IMR-90 (cell line): ENCODE measurements around the gene IGLL5. TPM values are rescaled to one million over a fixed set of nuclear protein-coding genes. Genes with fewer than 3 reads are reported as not detected.

Source experiments
- ATAC-seq: fragments of 200-7000 bp; cut with Tn5 transposase; 2 replicates; pipeline ENCODE4 v1.9.1; 2020; ENCODE audit warnings: low read depth, mild to moderate bottlenecking, moderate library complexity
- BruUV-seq: library from RNA; stranded (reverse); fragments of 400-500 nt; replicated peaks from 2 replicates; lab custom pipeline; 2021; lab: Mats Ljungman, UMichigan
- CTCF ChIA-PET: fragments of 300-600 bp; formaldehyde crosslinking; extraction: SDS; loops from one replicate; lab custom pipeline; 2021; ENCODE audit warnings: antibody characterized with exemption; lab: Yijun Ruan, JAX
- POLR2A ChIA-PET: fragments of 300-600 bp; sonication (Branson Sonifier 250); formaldehyde crosslinking; loops from one replicate; lab custom pipeline; 2022; ENCODE audit warnings: antibody characterized with exemption; ENCODE audit not compliant: unreplicated experiment; lab: Charles Lee
- DNase-seq: peaks from one replicate; pipeline ENCODE4 v3.0.0; 2013
- H2AFZ ChIP-seq: replicated peaks from 2 replicates; pipeline ENCODE3; 2013; ENCODE audit warnings: low read length, mild to moderate bottlenecking; ENCODE audit not compliant: poor library complexity
- H2AK5ac ChIP-seq: 2 replicates; pipeline ENCODE4 v1.6.1; 2013; ENCODE audit warnings: low read depth, low read length, inconsistent platforms
- H2AK9ac ChIP-seq: replicated peaks from 2 replicates; pipeline ENCODE3; 2013; ENCODE audit warnings: mild to moderate bottlenecking, low read depth, low read length, moderate library complexity; ENCODE audit not compliant: poor library complexity
- H2BK120ac ChIP-seq: 2 replicates; pipeline ENCODE4 v1.6.1; 2013; ENCODE audit warnings: low read depth, low read length, inconsistent platforms
- H2BK15ac ChIP-seq: 3 replicates; pipeline ENCODE4 v1.6.1; 2013; ENCODE audit warnings: low read depth, low read length, inconsistent platforms
- H2BK20ac ChIP-seq: 2 replicates; pipeline ENCODE4 v1.6.1; 2013; ENCODE audit warnings: low read depth, mild to moderate bottlenecking, inconsistent platforms, low read length, moderate library complexity
- H2BK5ac ChIP-seq: 2 replicates; pipeline ENCODE4 v1.6.1; 2013; ENCODE audit warnings: mild to moderate bottlenecking, low read depth, low read length, inconsistent platforms; ENCODE audit not compliant: poor library complexity, severe bottlenecking
- H3K14ac ChIP-seq: replicated peaks from 2 replicates; pipeline ENCODE4 v1.6.1; 2013; ENCODE audit warnings: low read depth, low read length, inconsistent platforms
- H3K18ac ChIP-seq: 2 replicates; pipeline ENCODE4 v1.6.1; 2013; ENCODE audit warnings: low read depth, low read length, control low read depth
- H3K23ac ChIP-seq: 2 replicates; pipeline ENCODE4 v1.6.1; 2013; ENCODE audit warnings: low read depth, low read length, inconsistent platforms
- H3K27ac ChIP-seq: 2 replicates; pipeline ENCODE4 v1.5.1; 2013; ENCODE audit warnings: mild to moderate bottlenecking, control low read depth, low read length; ENCODE audit not compliant: insufficient read depth
- H3K27me3 ChIP-seq: 2 replicates; pipeline ENCODE4 v1.6.1; 2013; ENCODE audit warnings: low read length; ENCODE audit not compliant: control insufficient read depth, insufficient read depth
- H3K36me3 ChIP-seq: 2 replicates; pipeline ENCODE4 v1.6.1; 2013; ENCODE audit warnings: low read length, mixed read lengths; ENCODE audit not compliant: control insufficient read depth, insufficient read depth
- H3K4ac ChIP-seq: 2 replicates; pipeline ENCODE4 v1.6.1; 2013; ENCODE audit warnings: low read depth, low read length, inconsistent platforms
- H3K4me1 ChIP-seq: 2 replicates; pipeline ENCODE4 v1.6.1; 2013; ENCODE audit warnings: low read length, mixed read lengths; ENCODE audit not compliant: control insufficient read depth, insufficient read depth
- H3K4me2 ChIP-seq: 2 replicates; pipeline ENCODE4 v1.6.1; 2013; ENCODE audit warnings: low read depth, mild to moderate bottlenecking, control low read depth, low read length, moderate library complexity
- H3K4me3 ChIP-seq: 2 replicates; pipeline ENCODE4 v1.5.1; 2013; ENCODE audit warnings: low read depth, mild to moderate bottlenecking, control low read depth, low read length, moderate library complexity; ENCODE audit not compliant: insufficient read depth
- H3K56ac ChIP-seq: 2 replicates; pipeline ENCODE4 v1.6.1; 2013; ENCODE audit warnings: low read length, inconsistent platforms; ENCODE audit not compliant: insufficient read depth; ENCODE audit errors: extremely low read depth
- H3K79me1 ChIP-seq, 2 experiments: 2 replicates each; pipeline ENCODE4 v1.6.1; 2013; ENCODE audit warnings: low read length in 2 of 2, inconsistent platforms in 1 of 2, low read depth in 1 of 2
- H3K9ac ChIP-seq: 2 replicates; pipeline ENCODE4 v1.6.1; 2013; ENCODE audit warnings: low read depth, low read length, control low read depth
- H3K9me1 ChIP-seq: 2 replicates; pipeline ENCODE4 v1.6.1; 2013; ENCODE audit warnings: low read length, inconsistent platforms; ENCODE audit not compliant: insufficient read depth
- H3K9me3 ChIP-seq: 2 replicates; pipeline ENCODE4 v1.6.1; 2013; ENCODE audit warnings: low read length; ENCODE audit not compliant: control insufficient read depth, insufficient read depth
- H4K20me1 ChIP-seq: 2 replicates; pipeline ENCODE4 v1.6.1; 2013; ENCODE audit warnings: low read length, inconsistent platforms; ENCODE audit not compliant: insufficient read depth
- H4K5ac ChIP-seq: 2 replicates; pipeline ENCODE4 v1.6.1; 2013; ENCODE audit warnings: mild to moderate bottlenecking, low read depth, low read length, control low read depth
- H4K8ac ChIP-seq, 2 experiments: 2 replicates each; pipeline ENCODE4 v1.6.1; 2013; ENCODE audit warnings: low read depth in 2 of 2, low read length in 2 of 2, control low read depth in 1 of 2, inconsistent platforms in 1 of 2
- H4K91ac ChIP-seq: 2 replicates; pipeline ENCODE4 v1.6.1; 2013; ENCODE audit warnings: low read depth, low read length, inconsistent platforms; ENCODE audit not compliant: insufficient read depth
- BHLHE40 ChIP-seq: fragments of 150-350 bp; IDR thresholded peaks from 2 replicates; pipeline ENCODE4 v1.6.1; 2016; ENCODE audit warnings: mild to moderate bottlenecking, low read depth, low read length
- WGBS, 2 experiments: methylation state at CpG; one replicate each; pipeline versions ENCODE4 v1.1.5 to v1.1.7; 2013; ENCODE audit warnings: missing lambda C conversion rate in 2 of 2; ENCODE audit not compliant: insufficient read length in 1 of 2; ENCODE audit errors: extremely low coverage in 2 of 2; 5-methylcytosine and 5-hydroxymethylcytosine counted together
- dilution Hi-C: fragments of 300-500 bp; cut with HindIII; formaldehyde crosslinking; loops from one replicate; pipeline ENCODE4 v1.14.3; 2018; ENCODE audit warnings: low sequenced_read_pairs; ENCODE audit not compliant: unreplicated experiment
- in situ Hi-C: fragments of 300-500 bp; cut with MboI; formaldehyde crosslinking; loops from 3 replicates; pipeline ENCODE4 v1.14.3; 2019; ENCODE audit warnings: low sequenced_read_pairs, inconsistent platforms, mixed read lengths
- intact Hi-C: fragments of 100-400 bp; cut with micrococcal nuclease; formaldehyde crosslinking; loops from 2 replicates; pipeline ENCODE4 v1.10.0; 2022
- polyA plus RNA-seq, 3 experiments: library from polyadenylated mRNA; depleted of rRNA; stranded (reverse); fragments of >200 nt; gene quantifications; 2 replicates each; pipeline ENCODE4 v1.2.3, GENCODE V29; 2012; ENCODE audit warnings: low replicate concordance in 1 of 3
- total RNA-seq: library from RNA; depleted of rRNA; stranded (reverse); fragments of >200 nt; gene quantifications from 2 replicates; pipeline ENCODE4 v1.2.3, GENCODE V29; 2012
- TF ChIP-seq, protein P1 (sequence below): conservative IDR thresholded peaks from 2 replicates; pipeline ENCODE4 v1.5.1; 2012; ENCODE audit warnings: mild to moderate bottlenecking, low read depth, low read length, improper control_type of control experiment

IGLL5 gene
- total and polyA plus RNA-seq, 2 of the 4 experiments (the other 2 are of a cell fraction), result not detected

GRCh38 chr22:22870577-22871404, 16.8 kb upstream of the IGLL5 start:
- no peak for ATAC-seq
- H3K9me1 ChIP-seq, result no peaks in the 10 kb centered on the region

More at GRCh38 chr22:22870577-22871404, 16.8 kb upstream of the IGLL5 start:
- H4K5ac ChIP-seq, result no peak overlapping the region
- H3K9ac ChIP-seq, result no peak overlapping the region
- H3K23ac ChIP-seq, result no peak overlapping the region
- no peaks in the 10 kb centered on the region for H3K79me1 ChIP-seq
- no peak overlapping the region for H3K4ac ChIP-seq
- H3K56ac ChIP-seq, result no peak overlapping the region
- no peaks in the 10 kb centered on the region for H3K9me3 ChIP-seq
- no peak for DNase-seq
- CTCF ChIA-PET, result interaction anchor here (0.6 to 1.2 kb wide), 2 partner anchors 9 to 500 kb away, joined by 3 to 4 read pairs; no protein-coding TSS in a partner anchor
- H4K91ac ChIP-seq, result no peak overlapping the region
- no peak overlapping the region for H2BK15ac ChIP-seq
- H2BK120ac ChIP-seq, result no peak overlapping the region
- dilution Hi-C loops, result no loop called here
- no peak overlapping the region for H2AK5ac ChIP-seq
- no peak overlapping the region for H2BK5ac ChIP-seq
- POLR2A ChIA-PET, result no interaction called here
- H2BK20ac ChIP-seq, result no peak overlapping the region
- H3K36me3 ChIP-seq, result no peaks in the 10 kb centered on the region
- peaks cover 8% of the 10 kb centered on the region for H3K27me3 ChIP-seq
- H2AK9ac ChIP-seq, result no peak overlapping the region
- H3K14ac ChIP-seq, result no peak overlapping the region
- H4K20me1 ChIP-seq, result no peaks in the 10 kb centered on the region
- no peak overlapping the region for H3K27ac ChIP-seq
- H3K18ac ChIP-seq, result no peak overlapping the region
- no peak overlapping the region for H4K8ac ChIP-seq
- H3K4me1 ChIP-seq, result no peaks in the 10 kb centered on the region
- no peak overlapping the region for H3K4me3 ChIP-seq
- intact Hi-C loops, result no loop called here
- no peak overlapping the region for H3K4me2 ChIP-seq
- BruUV-seq, result no TSS peak
- 77% methylated on average over 2 of the region's 8 CpGs; no CpG with 5 or more reads in 1 of the 2 experiments for WGBS, 2 experiments
- TF ChIP-seq, protein P1, sequence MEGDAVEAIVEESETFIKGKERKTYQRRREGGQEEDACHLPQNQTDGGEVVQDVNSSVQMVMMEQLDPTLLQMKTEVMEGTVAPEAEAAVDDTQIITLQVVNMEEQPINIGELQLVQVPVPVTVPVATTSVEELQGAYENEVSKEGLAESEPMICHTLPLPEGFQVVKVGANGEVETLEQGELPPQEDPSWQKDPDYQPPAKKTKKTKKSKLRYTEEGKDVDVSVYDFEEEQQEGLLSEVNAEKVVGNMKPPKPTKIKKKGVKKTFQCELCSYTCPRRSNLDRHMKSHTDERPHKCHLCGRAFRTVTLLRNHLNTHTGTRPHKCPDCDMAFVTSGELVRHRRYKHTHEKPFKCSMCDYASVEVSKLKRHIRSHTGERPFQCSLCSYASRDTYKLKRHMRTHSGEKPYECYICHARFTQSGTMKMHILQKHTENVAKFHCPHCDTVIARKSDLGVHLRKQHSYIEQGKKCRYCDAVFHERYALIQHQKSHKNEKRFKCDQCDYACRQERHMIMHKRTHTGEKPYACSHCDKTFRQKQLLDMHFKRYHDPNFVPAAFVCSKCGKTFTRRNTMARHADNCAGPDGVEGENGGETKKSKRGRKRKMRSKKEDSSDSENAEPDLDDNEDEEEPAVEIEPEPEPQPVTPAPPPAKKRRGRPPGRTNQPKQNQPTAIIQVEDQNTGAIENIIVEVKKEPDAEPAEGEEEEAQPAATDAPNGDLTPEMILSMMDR, result 0 out of 2 replicates have a peak, but pooled peaks have one; percentile 4
- TF ChIP-seq BHLHE40, result no peak
- H2AFZ ChIP-seq, result no peak overlapping the region
- in situ Hi-C loops, result no loop called here
